Esophagus muscularis mucosa (tissue), 4 donors: ENCODE measurements around the gene XPO6. TPM values are rescaled to one million over a fixed set of nuclear protein-coding genes. Genes with fewer than 3 reads are reported as not detected.
A peak's percentile ranks its signal among the peaks of the same experiment; 100 is the strongest.

Experiments
- DNase-seq: peaks from one replicate; pipeline ENCODE4 v3.0.0-alpha.2; 2017; ENCODE audit errors: extremely low spot score
- H3K27ac ChIP-seq, 4 donors: fragments of 200-600 bp; sonication (generic); replicated peaks in 1 of 4; 1 replicate in 3 of 4; 2 replicates in 1 of 4; pipeline ENCODE4 v1.5.1; 2016 to 2019; ENCODE audit warnings: mild to moderate bottlenecking in 1 of 4
- H3K27me3 ChIP-seq, 4 donors: fragments of 200-600 bp; sonication (generic); one replicate each; pipeline versions ENCODE4 v1.5.1 to v1.6.0; 2016 to 2019
- H3K36me3 ChIP-seq, 4 donors: fragments of 200-600 bp; sonication (generic); one replicate each; pipeline ENCODE4 v1.5.1; 2016 to 2019
- H3K4me1 ChIP-seq, 4 donors: fragments of 200-600 bp; sonication (generic); one replicate each; pipeline ENCODE4 v1.5.1; 2016 to 2019
- H3K4me3 ChIP-seq, 4 donors: fragments of 200-600 bp; sonication (generic); 1 replicate in 2 of 4; 2 replicates in 2 of 4; pipeline ENCODE4 v1.5.1; 2016 to 2019; ENCODE audit warnings: mild to moderate bottlenecking in 4 of 4, moderate library complexity in 1 of 4
- H3K9me3 ChIP-seq, 4 donors: fragments of 200-600 bp; sonication (generic); 1 replicate in 3 of 4; 2 replicates in 1 of 4; pipeline ENCODE4 v1.5.1; 2016 to 2019
- CTCF ChIP-seq, 3 experiments: fragments of 200-600 bp in 2 of 3; fragments of 450-650 bp in 1 of 3; sonication (generic) in 2 of 3; IDR thresholded peaks; one replicate each; pipeline ENCODE4 v1.5.1; 2017 to 2019; ENCODE audit warnings: antibody characterized with exemption in 3 of 3, mild to moderate bottlenecking in 2 of 3, moderate library complexity in 1 of 3
- EP300 ChIP-seq: sonication (generic); formaldehyde crosslinking; IDR thresholded peaks from one replicate; pipeline ENCODE4 v1.6.1; 2017; ENCODE audit warnings: antibody characterized with exemption
- POLR2A ChIP-seq: fragments of 450-650 bp; IDR thresholded peaks from one replicate; pipeline ENCODE4 v1.6.1; 2017; ENCODE audit warnings: antibody characterized with exemption, moderate library complexity, mild to moderate bottlenecking, low read depth
- POLR2AphosphoS5 ChIP-seq, 2 donors: sonication (generic); formaldehyde crosslinking; IDR thresholded peaks; one replicate each; pipeline ENCODE4 v1.6.1; 2017; ENCODE audit warnings: antibody characterized with exemption in 2 of 2
- WGBS: methylation state at CpG from one replicate; pipeline ENCODE4 v1.1.5; 2018; 5-methylcytosine and 5-hydroxymethylcytosine counted together
- intact Hi-C: fragments of 100-400 bp; cut with DNase I; formaldehyde crosslinking; loops from one replicate; pipeline ENCODE4 v1.15.1; 2023
- total RNA-seq, 4 donors: library from RNA; depleted of rRNA; stranded (reverse); fragments of >200 nt; gene quantifications; one replicate each; pipeline versions ENCODE4 v1.1.0 to v1.2.1, GENCODE V29; 2016

The XPO6 gene
- total RNA-seq, 4 donors from 2014 or later: 39.0 to 68.3 (median 51.1) TPM

GRCh38 chr16:28259091-28259780 is 47.5 kb upstream of the XPO6 start:
- Histone ChIP-seq H3K9me3 (peaks cover 0 to 8% (median 2%) of the 10 kb centered on the region in 4 donors), H3K27ac (no peak overlapping the region), H3K4me1 (peaks cover 11 to 19% (median 14%) of the 10 kb centered on the region in 4 donors), H3K36me3 (no peaks in the 10 kb centered on the region), H3K27me3 (peaks cover 0 to 38% (median 0%) of the 10 kb centered on the region in 4 donors), H3K4me3 (peak overlapping the region in 2 of 4 donors; percentile 27 to 42)
- intact Hi-C loops: no loop called here
- TF ChIP-seq EP300: no peak
- no peak for TF ChIP-seq CTCF (IDR thresholded peaks at IDR 0.05)
- no peak for TF ChIP-seq POLR2AphosphoS5 (IDR thresholded peaks at IDR 0.05)
- no peak for TF ChIP-seq POLR2A
- DNase-seq: no peak
- 66% methylated on average over 9 of the region's 29 CpGs for WGBS

GRCh38 chr16:28258567-28258966 is 46.8 kb upstream of the XPO6 start:
- DNase-seq: no peak
- H3K27me3 ChIP-seq: peaks cover 0 to 38% (median 0%) of the 10 kb centered on the region in 4 donors
- no peaks in the 10 kb centered on the region for H3K36me3 ChIP-seq
- peaks cover 0 to 8% (median 2%) of the 10 kb centered on the region in 4 donors for H3K9me3 ChIP-seq
- no peak for TF ChIP-seq POLR2AphosphoS5 (IDR thresholded peaks at IDR 0.05)
- peak; percentile 14 for TF ChIP-seq POLR2A
- H3K4me1 ChIP-seq: peaks cover 11 to 19% (median 14%) of the 10 kb centered on the region in 4 donors
- WGBS: 40% methylated on average over 1 of the region's 18 CpGs
- intact Hi-C loops: no loop called here
- peak overlapping the region; percentile 24 to 42 (median 29) for H3K4me3 ChIP-seq
- H3K27ac ChIP-seq: no peak overlapping the region

GRCh38 chr16:28257256-28257655 is 45.5 kb upstream of the XPO6 start:
- intact Hi-C loops: no loop called here
- H3K9me3 ChIP-seq: peaks cover 0 to 5% (median 2%) of the 10 kb centered on the region in 4 donors
- H3K27ac ChIP-seq: no peak overlapping the region
- no peak for DNase-seq
- H3K4me1 ChIP-seq: peaks cover 9 to 19% (median 14%) of the 10 kb centered on the region in 4 donors
- no peak overlapping the region for H3K4me3 ChIP-seq
- WGBS: 77% methylated on average over 4 of the region's 4 CpGs
- no peaks in the 10 kb centered on the region for H3K36me3 ChIP-seq
- H3K27me3 ChIP-seq: peaks cover 0 to 34% (median 0%) of the 10 kb centered on the region in 4 donors
- no peak for TF ChIP-seq EP300
- no peak for TF ChIP-seq CTCF (IDR thresholded peaks at IDR 0.05)
- no peak for TF ChIP-seq POLR2AphosphoS5 (IDR thresholded peaks at IDR 0.05)
- no peak for TF ChIP-seq POLR2A

GRCh38 chr16:28255838-28256237 is 44.1 kb upstream of the XPO6 start:
- intact Hi-C loops: no loop called here
- Histone ChIP-seq H3K4me1 (peaks cover 6 to 19% (median 14%) of the 10 kb centered on the region in 4 donors), H3K9me3 (peaks cover 0 to 5% (median 2%) of the 10 kb centered on the region in 4 donors), H3K27me3 (peaks cover 0 to 23% (median 0%) of the 10 kb centered on the region in 4 donors), H3K36me3 (no peaks in the 10 kb centered on the region), H3K27ac (no peak overlapping the region), H3K4me3 (no peak overlapping the region)
- DNase-seq: no peak
- 79% methylated on average over 11 of the region's 12 CpGs for WGBS
- TF ChIP-seq POLR2A (no peak), POLR2AphosphoS5 (IDR thresholded peaks at IDR 0.05) (no peak), CTCF (IDR thresholded peaks at IDR 0.05) (no peak), EP300 (no peak)

DNA sequence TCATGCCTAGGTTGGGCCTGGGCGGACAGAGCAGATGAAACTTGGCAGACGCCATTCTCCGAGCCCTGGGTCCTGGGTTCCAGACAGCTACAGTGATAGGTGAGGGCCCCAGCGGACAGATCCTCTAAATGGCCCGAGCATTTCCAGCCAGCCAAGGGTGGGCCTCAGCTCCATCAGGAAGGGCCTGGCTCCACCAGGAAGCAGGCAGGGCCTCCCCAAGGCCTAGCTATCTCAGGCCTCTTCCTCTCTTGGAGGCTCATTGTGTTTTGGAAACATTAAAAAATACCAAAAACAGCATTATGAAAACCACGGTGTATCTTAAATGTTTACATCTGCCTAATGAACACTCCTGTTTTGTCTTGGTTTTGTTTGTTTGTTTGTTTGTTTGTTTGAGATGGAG is 42.4 kb upstream of the XPO6 start:
- TF ChIP-seq POLR2A (no peak), CTCF (IDR thresholded peaks at IDR 0.05) (no peak), EP300 (no peak), POLR2AphosphoS5 (IDR thresholded peaks at IDR 0.05) (no peak)

More for the DNA sequence above, 42.4 kb upstream of the XPO6 start:
- 94% methylated on average over 6 of the region's 6 CpGs for WGBS
- Histone ChIP-seq H3K4me3 (no peak overlapping the region), H3K27ac (no peak overlapping the region), H3K4me1 (peaks cover 4 to 14% (median 12%) of the 10 kb centered on the region in 4 donors), H3K36me3 (no peaks in the 10 kb centered on the region), H3K9me3 (peaks cover 0 to 5% (median 2%) of the 10 kb centered on the region in 4 donors), H3K27me3 (peaks cover 0 to 12% (median 0%) of the 10 kb centered on the region in 4 donors)
- DNase-seq: no peak
- intact Hi-C loops: no loop called here
